ENCODE results near the gene PBX3.

DNA sequence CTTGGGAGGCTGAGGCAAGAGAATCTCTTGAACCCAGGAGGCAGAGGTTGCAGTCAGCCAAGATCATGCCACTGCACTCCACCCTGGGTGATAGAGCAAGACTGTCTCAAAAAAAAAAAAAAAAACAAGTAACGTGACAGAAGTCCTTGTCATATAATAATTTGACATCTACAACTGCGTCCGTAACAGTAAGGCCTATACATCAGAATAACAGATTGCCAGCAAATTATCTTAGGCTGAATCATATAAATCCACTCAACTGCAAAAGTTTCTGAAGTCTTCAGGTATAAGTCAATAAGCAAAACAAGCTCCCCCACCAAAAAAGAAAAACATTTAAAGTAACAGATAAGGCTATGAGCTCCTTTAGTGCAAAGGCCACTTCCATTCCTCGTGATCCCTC lies 43.5 kb upstream of the PBX3 start:
- TF ChIP-seq CTCF (conservative IDR thresholded peaks at IDR 0.05 in 1 of 2, IDR thresholded peaks at IDR 0.05 in 1 of 2; ENCODE audit: low read depth in 1 of 2, low read length in 2 of 2): no peak
- TF ChIP-seq EZH2 (IDR thresholded peaks at IDR 0.05; ENCODE audit: low read length, missing control alignments): no peak
